HG03558 (cell line): ENCODE measurements around the gene BCAS3.
"Not testable (repeated sequence)": the region's sequence is repeated elsewhere in the genome, so short reads cannot be mapped to it uniquely, and the experiment has no call there.

ENCODE experiments used
- ATAC-seq: cut with Tn5 transposase; IDR thresholded peaks from one replicate; pipeline ENCODE4 v1.9.1; 2021; ENCODE audit warnings: moderate number of reproducible peaks; ENCODE audit not compliant: unreplicated experiment; ENCODE audit errors: extremely low read depth

BCAS3 gene

DNA sequence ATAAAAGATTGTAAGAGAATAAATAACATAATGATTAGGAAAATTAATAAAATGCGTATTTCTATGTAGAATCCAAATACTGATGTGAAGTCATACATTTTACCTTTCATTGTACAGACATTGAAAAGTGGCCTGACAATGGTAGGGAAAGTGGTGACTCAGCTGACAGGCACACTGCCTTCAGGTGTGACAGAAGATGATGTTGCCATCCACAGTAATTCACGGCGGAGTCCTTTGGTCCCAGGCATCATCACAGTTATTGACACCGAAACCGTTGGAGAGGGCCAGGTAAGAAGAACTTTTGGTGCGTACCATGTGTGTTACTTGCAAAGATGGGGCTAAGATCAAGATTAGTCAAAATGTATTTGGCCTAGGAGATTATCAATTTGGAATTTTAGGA lies 232.8 kb downstream of the BCAS3 start:
- ATAC-seq, result no peak

DNA sequence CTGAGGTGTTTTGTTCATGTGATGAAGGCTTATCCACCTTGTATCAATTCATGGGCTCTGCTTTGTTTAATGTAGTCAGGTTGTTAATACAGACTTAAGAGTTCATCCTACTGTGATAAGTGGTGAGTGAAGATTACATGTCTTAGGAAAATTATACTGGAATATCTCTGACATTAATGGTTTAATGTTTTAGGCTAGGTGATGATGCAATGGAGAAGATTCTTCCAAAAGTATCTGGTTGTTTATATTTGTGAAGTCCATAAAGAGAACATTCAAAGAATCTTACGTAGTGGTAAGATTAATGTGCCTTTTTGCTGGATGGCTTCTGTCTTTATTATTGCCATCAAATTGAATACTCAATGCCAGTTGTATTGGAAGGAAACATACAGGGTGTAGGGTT lies 236.4 kb downstream of the BCAS3 start:
- no peak for ATAC-seq

DNA sequence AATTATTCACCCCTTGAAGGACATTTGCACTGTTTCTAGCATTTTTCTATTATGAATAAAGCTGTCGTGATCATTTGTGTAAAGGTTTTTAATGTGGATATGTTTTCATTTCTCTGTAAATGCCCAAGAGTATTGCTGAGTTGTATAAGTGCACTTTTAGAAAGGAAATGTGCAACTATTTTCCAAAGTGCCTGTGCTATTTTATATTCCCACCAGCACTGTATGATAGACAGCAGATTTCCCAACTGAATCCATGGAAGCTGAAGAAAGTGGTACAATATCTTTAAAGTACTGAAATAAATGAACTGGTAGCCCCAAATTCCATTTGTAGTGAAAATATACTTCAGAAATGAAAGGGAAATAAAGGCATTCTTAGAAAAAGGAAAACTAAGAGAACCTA lies 238.4 kb downstream of the BCAS3 start:
- no peak for ATAC-seq

DNA sequence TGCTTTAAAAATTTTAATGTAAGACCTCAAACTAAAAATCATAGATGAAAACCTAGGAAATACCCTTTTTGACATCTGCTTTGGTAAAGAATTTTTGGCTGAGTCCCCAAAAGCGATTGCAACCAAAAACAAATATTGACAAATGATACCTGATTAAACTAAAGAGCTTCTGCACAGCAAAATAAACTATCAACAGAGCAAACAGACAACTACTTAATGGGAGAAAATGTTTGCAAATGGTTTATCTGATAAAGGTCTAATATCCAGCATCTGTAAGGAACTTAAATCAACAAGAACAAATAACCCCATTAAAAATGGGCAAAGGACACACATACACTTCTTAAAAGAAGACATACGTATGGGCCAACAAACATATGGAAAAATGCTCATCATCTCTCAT lies 242.5 kb downstream of the BCAS3 start:
- no peak for ATAC-seq

DNA sequence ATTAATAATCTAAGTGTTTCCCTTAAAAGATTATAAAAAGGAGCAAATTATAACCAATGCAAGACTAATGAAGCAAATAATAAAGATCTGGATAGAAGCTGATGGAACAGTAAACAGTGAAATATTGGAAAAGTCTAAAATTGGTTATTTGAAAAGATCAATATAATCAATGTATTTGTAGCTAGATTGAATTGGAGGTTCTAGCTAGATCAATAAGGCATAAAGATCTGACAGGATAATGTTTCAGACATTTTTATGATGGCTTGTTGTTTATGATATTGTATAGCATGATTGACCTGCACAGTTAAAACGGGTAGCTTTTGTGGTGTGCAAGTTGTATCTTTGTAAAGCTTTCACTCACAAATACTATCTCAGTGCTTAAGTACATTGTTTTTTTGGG lies 245.3 kb downstream of the BCAS3 start:
- ATAC-seq, result no peak

DNA sequence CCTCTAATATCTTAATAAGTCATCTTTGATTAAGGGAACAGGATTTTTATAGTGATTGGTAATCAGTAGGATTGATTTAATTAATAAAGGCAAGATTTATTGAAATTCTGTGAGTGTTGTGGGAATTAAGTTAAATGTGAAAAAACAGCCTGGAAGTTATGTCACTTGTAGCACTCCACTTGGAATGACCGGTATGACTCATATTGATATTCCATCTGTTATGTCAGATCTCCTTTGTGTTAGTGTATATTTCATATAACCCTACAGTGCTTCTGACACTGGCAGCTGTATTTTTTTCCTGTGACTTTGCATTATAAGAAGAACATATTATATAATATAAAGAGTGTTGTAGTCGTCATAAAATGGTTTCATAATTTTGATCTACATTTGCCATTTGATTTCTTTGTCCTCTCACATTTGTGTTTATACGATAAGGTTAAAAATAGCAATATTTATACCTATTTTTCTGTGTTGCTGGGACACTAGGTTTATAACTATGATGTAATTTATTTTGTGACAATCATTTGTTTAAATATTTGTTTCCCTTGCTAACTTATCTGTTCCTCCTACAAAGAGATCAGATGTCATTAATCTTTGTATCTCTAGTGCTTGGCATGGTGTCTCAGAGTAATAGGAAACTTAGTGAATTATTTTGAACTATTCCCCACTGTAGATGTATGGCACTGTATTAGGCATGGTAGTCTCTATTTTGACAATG lies 249.0 kb downstream of the BCAS3 start:
- ATAC-seq, result no peak

DNA sequence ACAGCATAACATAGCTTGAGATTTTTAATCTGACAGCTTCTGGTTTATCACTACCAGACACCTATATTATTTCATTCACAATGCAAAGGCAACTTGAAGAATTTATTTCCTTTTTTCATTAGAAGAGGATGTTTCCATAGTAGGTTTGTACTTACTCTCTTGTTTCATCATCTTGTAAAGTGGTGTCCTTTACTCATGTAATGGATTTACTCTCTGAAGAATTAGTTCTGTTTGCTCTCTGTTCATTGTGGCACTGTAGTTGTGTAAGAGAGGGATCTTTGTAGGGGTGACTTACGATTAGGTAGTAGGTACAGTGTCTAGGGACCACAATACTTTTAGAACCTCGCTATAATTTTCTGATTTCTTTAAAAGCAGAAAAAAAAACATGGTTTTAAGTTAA lies 256.1 kb downstream of the BCAS3 start:
- ATAC-seq, result no peak

DNA sequence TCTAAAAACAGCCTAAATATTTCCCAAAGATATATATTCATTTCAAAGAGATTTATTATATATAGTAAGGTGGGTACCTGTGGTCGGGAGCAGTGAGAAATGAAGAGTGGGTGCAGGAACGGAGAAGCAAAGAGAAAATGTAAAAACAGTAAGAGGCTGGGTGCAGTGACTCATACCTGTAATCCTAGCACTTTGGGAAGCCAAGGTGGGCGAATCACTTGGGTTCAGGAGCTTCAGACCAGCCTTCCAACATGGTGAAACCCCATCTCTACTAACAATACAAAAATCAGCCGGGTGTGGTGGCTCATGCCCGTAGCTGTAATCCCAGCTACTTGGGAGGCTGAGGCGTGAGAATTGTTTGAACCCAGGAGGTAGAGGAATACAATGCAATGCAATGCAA lies 257.1 kb downstream of the BCAS3 start:
- no peak for ATAC-seq

DNA sequence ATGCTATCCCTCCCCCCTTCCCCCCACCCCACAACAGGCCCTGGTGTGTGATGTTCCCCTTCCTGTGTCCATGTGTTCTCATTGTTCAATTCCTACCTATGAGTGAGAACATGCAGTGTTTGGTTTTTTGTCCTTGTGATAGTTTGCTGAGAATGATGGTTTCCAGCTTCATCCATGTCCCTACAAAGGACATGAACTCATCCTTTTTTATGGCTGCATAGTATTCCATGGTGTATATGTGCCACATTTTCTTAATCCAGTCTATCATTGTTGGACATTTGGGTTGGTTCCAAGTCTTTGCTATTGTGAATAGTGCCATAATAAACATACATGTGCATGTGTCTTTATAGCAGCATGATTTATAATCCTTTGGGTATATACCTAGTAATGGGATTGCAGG lies 258.3 kb downstream of the BCAS3 start:
- ATAC-seq, result not testable (repeated sequence)

DNA sequence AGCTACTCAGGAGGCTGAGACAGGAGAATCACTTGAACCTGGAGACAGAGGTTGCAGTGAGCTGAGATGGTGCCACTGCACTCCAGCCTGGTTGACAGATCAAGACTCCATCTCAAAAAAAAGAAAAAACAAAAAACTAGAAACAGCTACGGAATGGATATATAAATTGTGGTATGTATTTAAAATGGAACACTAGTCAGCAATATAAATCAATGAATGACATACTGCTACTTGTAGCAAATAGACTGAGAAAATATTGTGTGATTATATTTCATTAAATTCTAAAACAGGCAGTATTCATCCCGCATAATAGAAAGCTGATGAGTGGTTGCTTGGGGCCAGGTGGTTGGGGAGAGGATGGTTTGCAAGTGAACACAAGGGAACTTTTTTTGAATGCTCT lies 261.7 kb downstream of the BCAS3 start:
- no peak for ATAC-seq

DNA sequence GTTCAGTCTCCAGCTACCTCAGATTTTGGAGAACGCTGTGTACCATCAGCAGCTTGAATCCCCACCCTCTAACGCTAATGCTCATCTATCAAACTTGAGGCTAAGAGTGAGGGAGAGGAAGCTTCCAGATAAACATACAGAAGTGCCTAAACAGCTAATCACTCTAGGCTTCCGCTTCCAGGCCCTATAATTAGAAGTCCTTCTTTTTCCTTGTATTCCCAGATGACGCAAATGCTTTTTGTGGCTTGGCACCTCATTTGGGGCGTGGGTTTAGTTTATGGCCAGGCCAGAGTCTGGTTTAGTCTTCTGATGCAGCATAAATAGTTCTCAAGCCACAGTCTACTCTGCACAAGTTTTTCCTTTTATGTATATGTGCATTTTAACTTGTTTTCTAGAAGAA lies 263.4 kb downstream of the BCAS3 start:
- no peak for ATAC-seq

DNA sequence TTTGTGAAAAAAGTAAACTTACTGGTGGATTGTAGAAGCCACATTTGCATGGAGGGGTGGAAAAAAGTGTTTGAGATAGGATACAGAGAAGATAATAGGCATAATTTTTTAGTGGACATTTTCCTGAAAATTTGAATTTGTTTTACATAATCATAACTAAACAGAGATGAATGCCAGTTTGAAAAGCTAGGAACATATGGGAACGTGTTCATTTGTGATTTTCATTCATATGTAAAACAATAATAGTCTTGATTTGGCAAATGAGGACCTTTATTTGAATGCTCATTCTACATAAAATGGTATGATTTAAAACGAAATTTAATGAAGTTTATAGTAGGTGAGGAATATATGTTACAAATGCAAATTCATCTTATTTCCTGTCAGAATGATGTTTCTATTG lies 263.9 kb downstream of the BCAS3 start:
- no peak for ATAC-seq

DNA sequence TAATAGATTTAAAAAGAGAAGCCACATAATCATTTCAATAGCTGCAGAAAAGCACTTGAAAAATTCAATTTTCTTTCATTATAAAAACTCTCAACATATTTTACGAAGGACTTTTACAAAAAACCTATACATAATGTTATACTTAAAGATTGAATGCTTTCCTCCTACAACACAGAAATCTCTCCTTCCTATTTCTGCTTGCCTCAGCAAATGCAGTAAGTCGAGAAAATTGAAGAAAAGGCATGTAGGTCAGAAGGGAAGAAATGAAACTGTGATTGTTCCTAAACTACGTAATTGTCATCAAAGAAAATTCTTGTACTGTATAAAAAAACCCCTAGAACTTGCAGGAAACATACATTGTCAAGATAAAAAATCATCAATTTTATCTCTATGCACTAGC lies 267.1 kb downstream of the BCAS3 start:
- no peak for ATAC-seq

DNA sequence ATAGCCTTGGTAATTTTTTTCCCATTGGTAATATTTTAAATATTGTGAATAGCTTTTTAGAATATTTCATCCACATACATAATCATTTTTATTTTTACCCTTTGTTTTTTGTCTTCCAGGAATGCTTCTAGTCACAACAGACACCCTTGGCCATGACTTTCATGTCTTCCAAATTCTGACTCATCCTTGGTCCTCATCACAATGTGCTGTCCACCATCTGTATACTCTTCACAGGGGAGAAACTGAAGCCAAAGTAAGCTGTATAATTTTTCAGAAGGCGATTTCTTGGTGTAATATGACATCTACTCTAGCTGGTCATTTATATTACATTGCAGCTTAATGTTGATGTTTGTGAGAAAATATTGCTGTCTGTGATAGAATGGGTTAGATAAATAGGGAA lies 269.4 kb downstream of the BCAS3 start:
- ATAC-seq, result no peak

DNA sequence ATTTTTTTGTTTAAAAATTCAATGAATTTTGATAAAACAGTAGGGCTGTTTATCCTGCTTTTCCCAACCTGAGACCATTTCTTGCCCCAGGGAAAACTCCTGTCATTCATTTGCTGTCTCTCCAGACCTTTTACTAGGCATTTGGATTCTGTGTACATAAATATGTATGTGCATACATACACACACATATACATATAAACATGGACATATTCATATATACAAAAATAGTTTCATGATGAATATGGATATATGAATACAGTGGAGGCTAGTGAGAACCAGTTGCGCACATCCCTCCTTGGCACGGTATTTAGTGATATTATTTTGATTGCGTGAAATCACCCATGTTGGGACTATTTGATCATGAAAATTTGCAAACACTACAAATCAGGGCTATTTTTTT lies 269.9 kb downstream of the BCAS3 start:
- ATAC-seq, result no peak

DNA sequence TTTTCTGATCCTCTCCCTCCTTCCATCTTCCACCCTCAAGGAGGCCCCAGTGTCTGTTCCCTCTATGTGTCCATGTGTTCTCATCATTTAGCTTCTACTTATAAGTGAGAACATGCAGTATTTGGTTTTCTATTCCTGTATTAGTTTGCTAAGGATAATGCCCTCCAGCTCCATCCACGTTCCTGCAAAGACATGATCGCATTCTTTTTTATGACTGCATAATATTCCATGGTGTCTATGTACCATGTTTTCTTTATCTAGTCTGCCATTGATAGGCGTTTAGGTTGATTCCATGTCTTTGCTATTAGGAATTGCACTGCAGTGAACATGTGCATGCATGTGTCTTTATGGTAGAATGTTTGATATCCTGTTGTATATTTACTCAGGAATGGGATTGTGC lies 275.1 kb downstream of the BCAS3 start:
- no peak for ATAC-seq

DNA sequence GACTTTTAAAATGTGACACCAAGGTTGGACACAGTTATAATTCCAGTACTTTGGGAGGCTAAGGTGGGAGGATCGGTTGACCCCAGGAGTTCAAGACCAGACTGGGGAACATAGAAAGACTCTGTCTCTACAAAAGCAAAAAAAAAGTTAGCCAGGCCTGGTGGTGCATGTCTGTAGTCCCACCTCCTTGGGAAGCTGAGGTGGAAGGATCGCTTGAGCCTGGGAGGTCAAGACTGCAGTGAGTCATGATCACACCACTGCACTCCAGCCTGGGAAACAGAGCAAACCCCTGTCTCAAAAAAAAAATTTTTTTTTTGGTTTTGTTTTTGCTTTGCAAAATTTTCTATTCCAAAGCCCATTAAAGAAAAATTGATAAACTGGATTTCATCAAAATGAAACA lies 281.4 kb downstream of the BCAS3 start:
- ATAC-seq, result no peak

DNA sequence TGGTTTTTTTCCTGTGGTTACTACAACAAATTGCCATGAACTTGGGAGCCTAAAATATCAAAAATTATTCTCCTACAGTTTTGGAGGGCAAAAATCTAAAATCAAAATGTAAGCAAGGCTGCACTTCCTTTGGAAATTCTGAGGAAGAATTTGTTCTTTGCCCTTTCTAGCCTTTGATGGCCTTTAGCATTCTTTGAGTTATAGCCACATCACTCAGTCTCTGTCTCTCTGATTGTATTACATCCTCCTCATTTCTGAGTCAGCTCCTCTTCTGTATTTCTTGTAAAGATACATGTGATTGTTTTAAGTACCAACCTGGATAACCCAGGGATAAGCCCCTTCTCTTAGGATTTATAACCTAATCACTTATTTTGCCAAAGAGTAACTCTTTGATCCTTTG lies 282.0 kb downstream of the BCAS3 start:
- no peak for ATAC-seq

DNA sequence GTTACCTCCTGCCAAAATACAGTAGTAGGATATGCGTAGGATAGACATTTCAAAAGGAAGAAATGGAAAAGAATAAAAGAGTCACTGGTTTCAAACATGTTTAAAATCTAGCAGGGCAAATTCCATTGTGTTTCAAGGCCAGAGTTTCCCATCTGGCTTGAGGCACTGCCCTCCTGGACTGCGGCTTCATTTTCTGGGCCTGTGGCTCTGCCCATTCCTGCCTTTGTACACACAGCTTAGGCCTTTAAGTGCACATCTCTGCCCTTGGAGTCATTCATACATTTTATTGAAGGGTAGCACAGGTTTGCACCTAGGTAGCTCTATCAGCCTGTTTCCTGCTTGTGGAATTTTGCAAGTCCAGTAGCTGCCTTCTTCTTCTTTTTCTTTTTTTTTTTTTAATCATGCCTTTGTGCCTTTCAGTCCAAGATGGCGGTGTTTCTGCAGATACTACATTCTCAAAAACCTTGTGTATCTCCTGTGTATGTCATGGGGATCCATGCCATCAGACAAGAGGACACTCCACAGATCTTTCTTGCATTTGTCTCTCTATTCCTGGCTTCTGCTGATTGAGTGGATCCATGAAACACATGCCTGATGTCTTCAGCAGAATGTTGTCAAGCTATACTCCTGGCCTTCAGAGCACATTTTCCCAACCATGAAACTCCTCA lies 282.9 kb downstream of the BCAS3 start:
- no peak for ATAC-seq

DNA sequence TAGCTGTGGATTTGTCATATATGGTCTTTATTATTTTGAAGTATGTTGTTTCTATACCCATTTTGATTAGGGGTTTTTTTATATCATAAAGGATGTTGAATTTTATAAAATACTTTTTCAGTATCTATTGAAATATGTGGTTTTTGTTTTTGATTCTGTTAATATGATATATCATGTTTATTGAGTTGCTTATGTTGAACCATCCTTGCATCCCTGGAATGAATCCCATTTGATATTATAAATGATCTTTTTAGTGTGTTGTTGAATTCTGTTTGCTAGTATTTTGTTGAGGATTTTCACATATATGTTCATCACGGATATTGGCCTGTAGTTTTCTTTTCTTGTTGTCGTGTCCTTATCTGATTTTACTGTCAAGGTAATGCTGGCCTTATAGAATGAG lies 286.5 kb downstream of the BCAS3 start:
- no peak for ATAC-seq

DNA sequence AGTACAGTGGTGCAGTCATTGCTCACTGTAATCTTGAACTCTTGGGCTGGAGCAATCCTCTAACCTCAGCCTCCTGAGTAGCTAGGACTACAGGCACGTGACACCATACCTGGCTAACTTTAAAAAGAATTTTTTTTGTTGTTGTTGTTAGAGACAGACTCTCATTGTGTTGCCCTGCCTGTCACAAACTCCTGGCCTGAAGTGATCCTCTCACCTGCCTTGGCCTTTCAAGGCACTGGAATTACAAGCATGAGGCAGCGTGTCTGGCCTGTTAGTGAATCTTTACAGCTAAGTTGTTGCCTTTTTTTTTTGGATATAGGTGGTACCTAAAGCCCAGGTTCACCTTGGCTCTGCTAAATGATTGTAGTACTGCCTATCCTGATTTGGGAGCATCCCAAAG lies 290.6 kb downstream of the BCAS3 start:
- no peak for ATAC-seq

DNA sequence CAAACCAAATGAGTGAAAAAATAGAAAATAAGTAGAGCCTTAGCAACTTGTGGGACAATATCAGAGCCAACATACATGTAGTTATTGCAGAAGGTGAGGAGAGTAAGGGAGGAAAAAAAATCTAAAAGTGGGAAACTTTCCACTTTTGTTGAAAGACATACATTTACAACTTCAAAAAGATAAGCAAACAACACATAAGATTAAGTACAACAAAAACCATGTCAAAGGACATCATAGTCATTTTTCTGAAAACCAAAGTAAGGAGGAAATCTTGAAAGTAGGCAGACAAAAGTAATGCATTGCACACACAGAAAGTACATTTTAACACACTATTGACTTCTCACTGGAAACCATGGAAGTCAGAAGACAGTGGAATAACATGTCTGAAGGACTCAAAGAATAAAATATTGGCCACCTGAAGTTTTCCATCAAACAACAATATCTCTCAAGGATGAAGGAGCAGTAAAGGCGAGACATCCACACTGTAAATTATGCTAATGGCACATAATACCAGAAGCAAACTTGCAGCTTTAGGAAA lies 291.9 kb downstream of the BCAS3 start:
- ATAC-seq, result no peak
